GM12878 (cell line): ENCODE data around the gene LCA5. TPM values are rescaled to one million over a fixed set of nuclear protein-coding genes. Genes with fewer than 3 reads are reported as not detected.

Source experiments
- ATAC-seq: fragments of 200-7000 bp; cut with Tn5 transposase; 3 replicates; pipeline ENCODE4 v1.9.1; 2020; ENCODE audit warnings: mild to moderate bottlenecking, moderate library complexity
- BruUV-seq: library from RNA; stranded (reverse); fragments of 400-500 nt; replicated peaks from 2 replicates; lab custom pipeline; 2021; lab: Mats Ljungman, UMichigan
- CTCF ChIA-PET: fragments of 300-600 bp; sonication (Branson Sonifier 250); formaldehyde crosslinking; extraction: SDS; loops from one replicate; lab custom pipeline; 2021; ENCODE audit warnings: inconsistent platforms; lab: Yijun Ruan, JAX
- POLR2A ChIA-PET: fragments of 350-600 bp; formaldehyde crosslinking; extraction: SDS; loops from one replicate; lab custom pipeline; 2021; ENCODE audit warnings: inconsistent platforms; lab: Charles Lee
- RAD21 ChIA-PET: fragments of 300-600 bp; sonication (Branson Sonifier 250); formaldehyde crosslinking; loops from one replicate; lab custom pipeline; 2023; ENCODE audit warnings: antibody characterized with exemption; ENCODE audit not compliant: unreplicated experiment; lab: Charles Lee
- SMC1A ChIA-PET: fragments of 300-600 bp; sonication (Branson Sonifier 250); formaldehyde crosslinking; loops from one replicate; lab custom pipeline; 2023; ENCODE audit not compliant: unreplicated experiment, uncharacterized antibody; lab: Charles Lee
- DNase-seq: peaks from one replicate; pipeline ENCODE4 v3.0.0-alpha.2; 2011; ENCODE audit warnings: low read depth, low spot score
- FAIRE-seq: peaks from 3 replicates; lab custom pipeline; 2011; peaks lifted over from hg19 to GRCh38; lab: Jason Lieb, UNC
- H2AFZ ChIP-seq: 2 replicates; pipeline ENCODE4 v1.6.0; 2011; ENCODE audit warnings: low read depth, low read length, control low read depth; ENCODE audit not compliant: control insufficient read depth
- H3K27ac ChIP-seq: 2 replicates; pipeline ENCODE4 v1.5.1; 2011; ENCODE audit warnings: control low read depth; ENCODE audit not compliant: control insufficient read depth, insufficient read depth
- H3K27me3 ChIP-seq, 2 experiments: replicated peaks in 1 of 2; 2 replicates each; pipeline versions ENCODE4 v1.6.0 to v1.6.1; 2011; ENCODE audit warnings: low read length in 1 of 2; ENCODE audit not compliant: control insufficient read depth in 2 of 2, insufficient read depth in 2 of 2
- H3K36me3 ChIP-seq, 2 experiments: 2 replicates each; pipeline ENCODE4 v1.5.1; 2011; ENCODE audit warnings: low read length in 1 of 2; ENCODE audit not compliant: control insufficient read depth in 2 of 2, insufficient read depth in 2 of 2
- H3K4me1 ChIP-seq: 2 replicates; pipeline ENCODE4 v1.6.1; 2011; ENCODE audit warnings: mild to moderate bottlenecking, low read length, moderate library complexity, mixed read lengths; ENCODE audit not compliant: control insufficient read depth, insufficient read depth
- H3K4me2 ChIP-seq: 2 replicates; pipeline ENCODE4 v1.6.0; 2011; ENCODE audit warnings: control low read depth; ENCODE audit not compliant: control insufficient read depth, insufficient read depth
- H3K4me3 ChIP-seq: fragments of 200-600 bp; sonication (generic); 2 replicates; pipeline ENCODE4 v1.5.1; 2016
- H3K79me2 ChIP-seq: 2 replicates; pipeline ENCODE4 v1.6.0; 2011; ENCODE audit warnings: low read length; ENCODE audit not compliant: control insufficient read depth, insufficient read depth
- H3K9ac ChIP-seq: 2 replicates; pipeline ENCODE4 v1.8.0; 2011; ENCODE audit warnings: low read length, control low read depth, mixed read lengths; ENCODE audit not compliant: control insufficient read depth, insufficient read depth
- H3K9me3 ChIP-seq: replicated peaks from 3 replicates; pipeline ENCODE4 v1.5.1; 2011; ENCODE audit warnings: mild to moderate bottlenecking, low read length; ENCODE audit not compliant: control insufficient read depth, insufficient read depth
- H4K20me1 ChIP-seq: 2 replicates; pipeline ENCODE4 v1.6.0; 2011; ENCODE audit not compliant: control insufficient read depth, insufficient read depth
- BHLHE40 ChIP-seq, 2 experiments: fragments of 450-650 bp in 1 of 2; IDR thresholded peaks; 2 replicates each; pipeline ENCODE4 v1.6.1; 2011 to 2017; ENCODE audit warnings: low read depth in 2 of 2, borderline replicate concordance in 1 of 2, improper control_type of control experiment in 1 of 2, low read length in 1 of 2, mild to moderate bottlenecking in 1 of 2
- HDGF ChIP-seq: fragments of 450-650 bp; IDR thresholded peaks from 2 replicates; pipeline ENCODE4 v1.6.1; 2016; ENCODE audit warnings: antibody characterized with exemption
- MXI1 ChIP-seq: fragments of 150-350 bp; IDR thresholded peaks from 2 replicates; pipeline ENCODE4 v1.6.1; 2011; ENCODE audit warnings: low read depth, mild to moderate bottlenecking, inconsistent platforms, low read length, improper control_type of control experiment
- NRF1 ChIP-seq: conservative IDR thresholded peaks from 2 replicates; pipeline ENCODE4 v1.6.1; 2011; ENCODE audit warnings: mild to moderate bottlenecking, low read depth, low read length, improper control_type of control experiment
- PML ChIP-seq: IDR thresholded peaks from 2 replicates; pipeline ENCODE4 v1.6.1; 2012; ENCODE audit warnings: low read length, inconsistent platforms
- RB1 ChIP-seq: fragments of 450-650 bp; formaldehyde crosslinking; IDR thresholded peaks from 2 replicates; pipeline ENCODE4 v1.6.1; 2017; ENCODE audit warnings: mild to moderate bottlenecking, borderline replicate concordance
- RBBP5 ChIP-seq: fragments of 200-600 bp; sonication (generic); conservative IDR thresholded peaks from 2 replicates; pipeline ENCODE4 v1.6.1; 2016
- SRF ChIP-seq, 2 experiments: IDR thresholded peaks; 2 replicates each; pipeline ENCODE4 v1.6.1; 2011; ENCODE audit warnings: low read depth in 2 of 2, low read length in 2 of 2, mild to moderate bottlenecking in 1 of 2, moderate library complexity in 1 of 2
- TCF12 ChIP-seq: IDR thresholded peaks from 2 replicates; pipeline ENCODE4 v1.6.1; 2011; ENCODE audit warnings: low read depth, mild to moderate bottlenecking, low read length
- ZZZ3 ChIP-seq: IDR thresholded peaks from 2 replicates; pipeline ENCODE4 v1.6.1; 2011; ENCODE audit warnings: low read depth; ENCODE audit not compliant: control insufficient read depth, insufficient read length
- WGBS: methylation state at CpG from one replicate; pipeline ENCODE4 v1.1.6; 2016; ENCODE audit warnings: low lambda C conversion rate; ENCODE audit not compliant: insufficient replicate concordance, insufficient coverage; ENCODE audit errors: missing lambda C conversion rate; 5-methylcytosine and 5-hydroxymethylcytosine counted together
- in situ Hi-C: fragments of 300-500 bp; cut with MboI; formaldehyde crosslinking; loops from 9 replicates; pipeline ENCODE4 v1.14.3; 2018; ENCODE audit warnings: mixed read lengths
- intact Hi-C: fragments of 100-400 bp; cut with micrococcal nuclease; formaldehyde crosslinking; loops from one replicate; pipeline ENCODE4 v1.14.2; 2022; ENCODE audit not compliant: unreplicated experiment
- polyA plus RNA-seq, 11 experiments: library from polyadenylated mRNA; depleted of rRNA in 4 of 11; unstranded in 6 of 11; stranded (reverse) in 5 of 11; fragments of >200 nt; fragmentation: Nextera tagmentation in 4 of 11; fragmentation: Illumina TruSeq in 1 of 11; extraction: Ambion mirVana in 4 of 11; extraction: Trizol in 1 of 11; gene quantifications; 1 replicate in 1 of 11; 2 replicates in 10 of 11; pipeline versions ENCODE4 v1.2.1 to v1.2.3, GENCODE V29; 2011 to 2016; ENCODE audit warnings: inconsistent platforms in 2 of 11, missing spikeins in 2 of 11, low read depth in 1 of 11
- total RNA-seq, 4 experiments: library from RNA; depleted of rRNA in 3 of 4; stranded (reverse); fragments of >200 nt in 3 of 4; fragmentation: Illumina TruSeq in 1 of 4; extraction: Trizol in 1 of 4; gene quantifications; 2 replicates each; pipeline versions ENCODE4 v1.2.1 to v1.2.3, GENCODE V29; 2013 to 2021
- TF ChIP-seq, protein P1 (sequence below): fragments of 450-650 bp; IDR thresholded peaks from 2 replicates; pipeline ENCODE4 v1.6.1; 2017; ENCODE audit warnings: mild to moderate bottlenecking, moderate library complexity
- TF ChIP-seq, protein P2 (sequence below): fragments of 450-650 bp; formaldehyde crosslinking; IDR thresholded peaks from 2 replicates; pipeline ENCODE4 v1.4.0; 2022; ENCODE audit warnings: mild to moderate bottlenecking, moderate library complexity

LCA5 gene
- total and polyA plus RNA-seq, 10 of the 15 experiments (the other 5 are each of a cell fraction or from before 2014, with no cell fraction given): 0.13 to 0.45 (median 0.27) TPM

- Histone ChIP-seq H3K4me1 (no peaks in the 10 kb centered on the region), H3K36me3 (no peaks in the 10 kb centered on the region), H3K27me3 (no peaks in the 10 kb centered on the region), H3K4me3 (no peak overlapping the region), H3K9ac (no peak overlapping the region), H4K20me1 (no peaks in the 10 kb centered on the region), H3K9me3 (no peaks in the 10 kb centered on the region), H2AFZ (no peak overlapping the region), H3K27ac (no peak overlapping the region), H3K79me2 (no peaks in the 10 kb centered on the region), H3K4me2 (no peak overlapping the region)
- WGBS: 93% methylated on average over 1 of the region's 1 CpG
- ATAC-seq: no peak
- intact Hi-C loops: no loop called here
- in situ Hi-C loops: no loop called here
- DNase-seq: no peak
- TF ChIP-seq BHLHE40 (IDR thresholded peaks at IDR 0.05; ENCODE audit: borderline replicate concordance in 1 of 2, low read depth in 2 of 2, low read length in 1 of 2) (no peak), NRF1 (no peak), TCF12 (no peak), SRF (IDR thresholded peaks at IDR 0.05; ENCODE audit: low read depth in 2 of 2, low read length in 2 of 2) (no peak), MXI1 (no peak), RB1 (no peak), ZZZ3 (no peak), RBBP5 (no peak), PML (no peak), HDGF (no peak)
- TF ChIP-seq, protein P1, sequence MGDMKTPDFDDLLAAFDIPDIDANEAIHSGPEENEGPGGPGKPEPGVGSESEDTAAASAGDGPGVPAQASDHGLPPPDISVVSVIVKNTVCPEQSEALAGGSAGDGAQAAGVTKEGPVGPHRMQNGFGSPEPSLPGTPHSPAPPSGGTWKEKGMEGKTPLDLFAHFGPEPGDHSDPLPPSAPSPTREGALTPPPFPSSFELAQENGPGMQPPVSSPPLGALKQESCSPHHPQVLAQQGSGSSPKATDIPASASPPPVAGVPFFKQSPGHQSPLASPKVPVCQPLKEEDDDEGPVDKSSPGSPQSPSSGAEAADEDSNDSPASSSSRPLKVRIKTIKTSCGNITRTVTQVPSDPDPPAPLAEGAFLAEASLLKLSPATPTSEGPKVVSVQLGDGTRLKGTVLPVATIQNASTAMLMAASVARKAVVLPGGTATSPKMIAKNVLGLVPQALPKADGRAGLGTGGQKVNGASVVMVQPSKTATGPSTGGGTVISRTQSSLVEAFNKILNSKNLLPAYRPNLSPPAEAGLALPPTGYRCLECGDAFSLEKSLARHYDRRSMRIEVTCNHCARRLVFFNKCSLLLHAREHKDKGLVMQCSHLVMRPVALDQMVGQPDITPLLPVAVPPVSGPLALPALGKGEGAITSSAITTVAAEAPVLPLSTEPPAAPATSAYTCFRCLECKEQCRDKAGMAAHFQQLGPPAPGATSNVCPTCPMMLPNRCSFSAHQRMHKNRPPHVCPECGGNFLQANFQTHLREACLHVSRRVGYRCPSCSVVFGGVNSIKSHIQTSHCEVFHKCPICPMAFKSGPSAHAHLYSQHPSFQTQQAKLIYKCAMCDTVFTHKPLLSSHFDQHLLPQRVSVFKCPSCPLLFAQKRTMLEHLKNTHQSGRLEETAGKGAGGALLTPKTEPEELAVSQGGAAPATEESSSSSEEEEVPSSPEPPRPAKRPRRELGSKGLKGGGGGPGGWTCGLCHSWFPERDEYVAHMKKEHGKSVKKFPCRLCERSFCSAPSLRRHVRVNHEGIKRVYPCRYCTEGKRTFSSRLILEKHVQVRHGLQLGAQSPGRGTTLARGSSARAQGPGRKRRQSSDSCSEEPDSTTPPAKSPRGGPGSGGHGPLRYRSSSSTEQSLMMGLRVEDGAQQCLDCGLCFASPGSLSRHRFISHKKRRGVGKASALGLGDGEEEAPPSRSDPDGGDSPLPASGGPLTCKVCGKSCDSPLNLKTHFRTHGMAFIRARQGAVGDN: no peak
- TF ChIP-seq, protein P2, sequence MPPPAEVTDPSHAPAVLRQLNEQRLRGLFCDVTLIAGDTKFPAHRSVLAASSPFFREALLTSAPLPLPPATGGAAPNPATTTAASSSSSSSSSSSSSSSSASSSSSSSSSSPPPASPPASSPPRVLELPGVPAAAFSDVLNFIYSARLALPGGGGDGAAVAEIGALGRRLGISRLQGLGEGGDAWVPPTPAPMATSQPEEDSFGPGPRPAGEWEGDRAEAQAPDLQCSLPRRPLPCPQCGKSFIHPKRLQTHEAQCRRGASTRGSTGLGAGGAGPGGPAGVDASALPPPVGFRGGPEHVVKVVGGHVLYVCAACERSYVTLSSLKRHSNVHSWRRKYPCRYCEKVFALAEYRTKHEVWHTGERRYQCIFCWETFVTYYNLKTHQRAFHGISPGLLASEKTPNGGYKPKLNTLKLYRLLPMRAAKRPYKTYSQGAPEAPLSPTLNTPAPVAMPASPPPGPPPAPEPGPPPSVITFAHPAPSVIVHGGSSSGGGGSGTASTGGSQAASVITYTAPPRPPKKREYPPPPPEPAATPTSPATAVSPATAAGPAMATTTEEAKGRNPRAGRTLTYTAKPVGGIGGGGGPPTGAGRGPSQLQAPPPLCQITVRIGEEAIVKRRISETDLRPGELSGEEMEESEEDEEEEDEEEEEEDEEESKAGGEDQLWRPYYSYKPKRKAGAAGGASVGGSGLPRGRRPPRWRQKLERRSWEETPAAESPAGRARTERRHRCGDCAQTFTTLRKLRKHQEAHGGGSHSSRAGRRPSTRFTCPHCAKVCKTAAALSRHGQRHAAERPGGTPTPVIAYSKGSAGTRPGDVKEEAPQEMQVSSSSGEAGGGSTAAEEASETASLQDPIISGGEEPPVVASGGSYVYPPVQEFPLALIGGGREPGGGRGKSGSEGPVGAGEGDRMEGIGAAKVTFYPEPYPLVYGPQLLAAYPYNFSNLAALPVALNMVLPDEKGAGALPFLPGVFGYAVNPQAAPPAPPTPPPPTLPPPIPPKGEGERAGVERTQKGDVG: no peak
- ChIA-PET CTCF (no interaction called here), RAD21 (no interaction called here), POLR2A (no interaction called here), SMC1A (interaction anchor here (0.5 kb wide), 1 partner anchor 455 kb away, joined by 3 read pairs; no protein-coding TSS in a partner anchor)
- BruUV-seq: no TSS peak
- FAIRE-seq: no peak
Measured at GRCh38 chr6:79526897-79527296, 10.3 kb downstream of the LCA5 start.
